ENCODE measurements around the gene PFKFB2. TPM values are rescaled to one million over a fixed set of nuclear protein-coding genes. Genes with fewer than 3 reads are reported as not detected.

The PFKFB2 gene
- total RNA-seq, 2 donors from 2014 or later, result 5.6 to 6.1 TPM

GRCh38 chr1:207026104-207026534 is 27.0 kb upstream of the PFKFB2 start:
- intact Hi-C loops (cut with DNase I), result no loop called here
- H3K27me3 ChIP-seq (replicated peaks; ENCODE audit: insufficient read depth), result no peaks in the 10 kb centered on the region
- peaks cover 0 to 3% of the 10 kb centered on the region in 2 donors for H3K36me3 ChIP-seq
- H3K27ac ChIP-seq, result peak overlapping the region; percentile 85 to 94
- H3K4me3 ChIP-seq, result no peak overlapping the region
- H3K9me3 ChIP-seq, result no peaks in the 10 kb centered on the region
- TF ChIP-seq POLR2AphosphoS5 (IDR thresholded peaks at IDR 0.05), result peak; percentile 50
- no peak for TF ChIP-seq CTCF (IDR thresholded peaks at IDR 0.05)
- TF ChIP-seq POLR2A (IDR thresholded peaks at IDR 0.05), result no peak
- peaks cover 24% of the 10 kb centered on the region for H3K4me1 ChIP-seq (replicated peaks)
- WGBS, result 15% methylated on average over 4 of the region's 4 CpGs
- DNase-seq (ENCODE audit: low spot score), result no peak

GRCh38 chr1:207027206-207027777 is 25.8 kb upstream of the PFKFB2 start:
- Histone ChIP-seq H3K4me3 (peak overlapping the region in 1 of 2 donors; percentile 55), H3K36me3 (peaks cover 0 to 2% of the 10 kb centered on the region in 2 donors), H3K9me3 (no peaks in the 10 kb centered on the region), H3K4me1 (replicated peaks) (peaks cover 24% of the 10 kb centered on the region), H3K27me3 (replicated peaks; ENCODE audit: insufficient read depth) (no peaks in the 10 kb centered on the region), H3K27ac (peak overlapping the region; percentile 85 to 94)
- DNase-seq (ENCODE audit: low spot score), result no peak
- 61% methylated on average over 18 of the region's 18 CpGs for WGBS
- intact Hi-C loops (cut with DNase I), result no loop called here
- TF ChIP-seq POLR2A (IDR thresholded peaks at IDR 0.05), result peak; percentile 35
- no peak for TF ChIP-seq POLR2AphosphoS5 (IDR thresholded peaks at IDR 0.05)
- TF ChIP-seq CTCF (IDR thresholded peaks at IDR 0.05), result no peak

GRCh38 chr1:207027921-207028320 is 25.2 kb upstream of the PFKFB2 start:
- H3K4me3 ChIP-seq, result peak overlapping the region in 1 of 2 donors; percentile 55
- H3K9me3 ChIP-seq, result no peaks in the 10 kb centered on the region
- intact Hi-C loops (cut with DNase I), result no loop called here
- H3K27me3 ChIP-seq (replicated peaks; ENCODE audit: insufficient read depth), result no peaks in the 10 kb centered on the region
- DNase-seq (ENCODE audit: low spot score), result no peak
- H3K27ac ChIP-seq, result peak overlapping the region; percentile 85 to 94
- H3K4me1 ChIP-seq (replicated peaks), result peaks cover 24% of the 10 kb centered on the region
- 45% methylated on average over 1 of the region's 1 CpG for WGBS
- TF ChIP-seq POLR2A (IDR thresholded peaks at IDR 0.05), result no peak
- TF ChIP-seq CTCF (IDR thresholded peaks at IDR 0.05), result no peak
- TF ChIP-seq POLR2AphosphoS5 (IDR thresholded peaks at IDR 0.05), result peak; percentile 16
- no peaks in the 10 kb centered on the region for H3K36me3 ChIP-seq

- H3K4me1 ChIP-seq (replicated peaks), result peaks cover 21% of the 10 kb centered on the region
These were observed 24.0 kb upstream of the PFKFB2 start for GRCh38 chr1:207028884-207029650.

More at GRCh38 chr1:207028884-207029650, 24.0 kb upstream of the PFKFB2 start:
- intact Hi-C loops (cut with DNase I), result no loop called here
- WGBS, result 51% methylated on average over 2 of the region's 2 CpGs
- no peaks in the 10 kb centered on the region for H3K36me3 ChIP-seq
- H3K9me3 ChIP-seq, result no peaks in the 10 kb centered on the region
- H3K4me3 ChIP-seq, result peak overlapping the region in 1 of 2 donors; percentile 55
- TF ChIP-seq POLR2A (IDR thresholded peaks at IDR 0.05) (no peak), POLR2AphosphoS5 (IDR thresholded peaks at IDR 0.05) (no peak), CTCF (IDR thresholded peaks at IDR 0.05) (no peak)
- no peaks in the 10 kb centered on the region for H3K27me3 ChIP-seq (replicated peaks; ENCODE audit: insufficient read depth)
- DNase-seq (ENCODE audit: low spot score), result no peak
- peak overlapping the region; percentile 85 to 94 for H3K27ac ChIP-seq
